DMS 273 (cell line): ENCODE results near the gene FADS6.
A peak's percentile ranks its signal among the peaks of the same experiment; 100 is the strongest.
"Not testable (repeated sequence)": the region's sequence is repeated elsewhere in the genome, so short reads cannot be mapped to it uniquely, and the experiment has no call there.

Experiments
- DNase-seq: peaks from one replicate; lab custom pipeline; 2025; ENCODE audit not compliant: unreplicated experiment; lab: John Stamatoyannopoulos, UW

The FADS6 gene

GRCh38 chr17:74870028-74870427, 23.4 kb downstream of the FADS6 start:
- not testable (repeated sequence) for DNase-seq

DNA sequence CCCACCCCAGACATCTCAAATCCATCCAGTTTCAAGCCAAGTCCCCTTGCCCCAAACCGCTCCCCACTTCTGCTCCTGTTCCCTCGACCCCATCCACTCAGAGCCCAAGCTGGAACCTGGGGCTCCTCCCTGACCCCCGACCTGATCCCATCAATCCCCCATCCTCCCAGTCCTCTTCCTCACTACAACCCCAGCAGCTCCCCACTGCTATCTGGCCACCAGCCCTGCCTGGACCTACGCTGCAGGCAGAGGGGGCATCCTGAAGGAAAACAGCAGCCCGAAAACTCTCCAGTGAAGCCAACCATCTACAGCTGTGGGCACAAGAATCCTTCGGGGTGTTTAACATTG, 24.6 kb downstream of the FADS6 start:
- DNase-seq: no peak

- no peak for DNase-seq
Measured at GRCh38 chr17:74868251-74868907, 25.1 kb downstream of the FADS6 start.

- DNase-seq: no peak
Measured at GRCh38 chr17:74866198-74866835, 27.1 kb downstream of the FADS6 start.

GRCh38 chr17:74865504-74866197, 27.8 kb downstream of the FADS6 start:
- peak; percentile 47 for DNase-seq

DNA sequence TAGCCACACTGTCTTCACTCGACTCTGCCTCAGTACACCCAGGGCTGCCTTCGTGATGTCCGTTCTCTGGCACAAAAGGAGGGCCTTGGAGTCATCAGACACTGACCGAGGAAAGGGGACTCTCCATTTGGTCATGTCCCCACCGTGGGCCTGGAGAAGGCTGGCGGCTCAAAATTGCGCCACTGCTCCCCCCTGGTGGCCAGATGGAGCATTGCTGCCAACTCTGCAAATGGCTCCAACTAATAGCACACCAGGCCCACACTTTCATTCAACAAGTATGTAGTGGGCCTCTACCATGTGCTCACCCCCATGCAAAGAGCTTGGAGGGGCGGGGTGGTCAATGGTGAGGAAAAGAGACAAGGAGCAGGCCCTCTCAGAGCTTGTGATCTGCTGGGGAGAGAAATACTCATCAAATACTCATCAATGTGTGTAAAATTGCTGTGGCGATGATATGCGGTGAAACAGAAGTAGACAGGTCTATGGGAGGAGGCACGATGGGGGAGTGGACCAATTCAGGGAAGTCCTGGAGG, 28.5 kb downstream of the FADS6 start:
- DNase-seq: peak; percentile 86

- no peak for DNase-seq
Measured at GRCh38 chr17:74864297-74864865, 29.1 kb downstream of the FADS6 start.

GRCh38 chr17:74863420-74864296, 29.8 kb downstream of the FADS6 start:
- no peak for DNase-seq

DNA sequence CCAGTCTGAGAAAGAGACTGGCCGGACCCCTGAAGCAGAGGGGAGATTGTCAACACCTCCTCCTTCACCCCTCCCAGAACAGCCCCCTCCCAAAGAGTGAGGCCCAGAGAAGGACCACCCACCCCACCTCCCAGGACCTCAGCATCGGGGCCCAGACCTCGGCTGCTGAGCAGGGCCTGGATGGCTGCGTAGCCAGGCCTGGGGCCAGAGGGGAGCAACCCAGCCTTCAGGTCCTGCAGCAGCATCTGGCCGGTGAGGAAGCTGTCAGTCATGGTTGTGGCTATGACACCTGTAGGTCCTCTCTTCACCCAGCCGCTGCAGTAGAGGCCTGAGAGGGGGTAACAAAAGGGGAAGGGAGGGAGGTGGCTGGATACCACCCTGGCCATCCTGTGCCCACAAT, 30.5 kb downstream of the FADS6 start:
- DNase-seq: no peak

DNA sequence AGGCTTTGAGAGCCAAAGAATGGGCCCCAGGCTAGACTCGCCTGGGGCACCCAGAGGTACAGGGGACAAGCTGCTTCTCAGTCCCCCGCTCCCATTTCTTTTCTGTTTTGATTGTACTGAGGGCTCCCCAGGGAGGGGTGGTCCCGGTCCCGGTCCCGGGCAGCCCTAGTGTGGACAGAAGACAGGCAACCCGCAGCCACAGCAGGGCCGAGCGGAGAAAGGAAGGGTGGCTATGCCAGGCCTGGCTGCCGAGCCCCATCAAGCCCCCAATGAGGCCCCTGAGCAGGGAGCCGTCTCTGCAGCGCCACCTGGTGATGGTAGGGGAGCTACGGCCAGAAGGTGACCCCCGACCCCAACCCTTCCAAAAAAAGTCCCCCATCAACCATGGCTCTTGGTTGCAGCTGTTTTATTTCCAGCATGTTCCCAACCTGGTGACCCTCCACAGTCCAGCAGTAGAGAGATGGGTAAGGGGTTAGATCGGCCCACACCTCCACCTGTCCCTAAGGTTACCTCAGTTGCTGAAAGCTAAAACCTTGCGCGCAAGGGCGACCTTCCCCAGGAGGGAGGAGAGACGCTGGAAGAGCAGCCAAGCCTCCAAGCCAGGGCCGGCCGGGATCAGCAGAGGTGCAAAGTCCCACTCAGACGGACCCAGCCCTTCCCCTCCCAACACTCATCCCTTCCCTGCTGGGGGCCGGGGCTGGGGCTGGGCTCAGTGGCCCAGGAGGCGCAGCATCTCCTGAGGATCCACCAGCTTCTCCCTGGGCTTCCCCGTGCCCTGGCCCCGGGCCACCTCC, 31.1 kb downstream of the FADS6 start:
- DNase-seq: peak; percentile 89

GRCh38 chr17:74861662-74862107, 31.7 kb downstream of the FADS6 start:
- DNase-seq: no peak

- DNase-seq: peak; percentile 66
Measured at GRCh38 chr17:74860872-74861661, 32.4 kb downstream of the FADS6 start.

DNA sequence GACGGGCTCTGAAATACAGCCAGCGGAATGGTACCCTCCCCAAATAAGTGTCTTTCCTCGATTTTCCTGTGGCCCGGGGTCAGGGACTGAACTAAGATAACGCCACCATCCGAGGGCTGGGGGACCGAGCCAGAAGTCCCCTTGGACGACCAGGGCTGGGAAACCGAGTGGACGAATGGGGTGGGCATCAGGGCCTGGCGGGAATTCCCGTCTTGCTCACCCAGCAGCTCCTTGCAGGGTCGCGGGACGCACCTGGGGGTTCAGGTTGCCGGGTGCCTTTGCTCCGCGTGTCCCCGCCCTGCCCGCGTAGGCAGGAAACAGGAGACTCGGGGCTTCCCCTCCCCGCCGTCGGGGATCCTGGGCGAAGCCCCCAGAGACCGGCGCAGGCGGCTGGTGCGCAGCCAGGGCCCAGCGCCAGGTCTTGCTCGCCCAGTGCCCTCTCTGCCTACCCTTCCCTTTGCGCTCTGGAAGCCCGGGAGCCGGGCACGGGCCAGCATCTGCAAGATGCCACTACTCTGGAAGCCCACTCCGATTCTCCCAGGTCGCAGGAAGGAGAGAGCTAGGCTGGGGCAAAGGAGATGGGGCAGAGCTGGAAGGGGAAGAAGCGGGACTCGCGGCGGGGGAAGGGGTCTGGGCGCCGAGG, 33.1 kb downstream of the FADS6 start:
- DNase-seq: peak; percentile 73

GRCh38 chr17:74859459-74860228, 33.8 kb downstream of the FADS6 start, which contains the start of gene GRIN2C:
Gene GRIN2C (minus strand): TSS chr17:74859885. CDS start chr17:74855092, 4,793 bp downstream.
- peak; percentile 53 for DNase-seq

GRCh38 chr17:74858672-74859458, 34.6 kb downstream of the FADS6 start:
- DNase-seq: no peak

DNA sequence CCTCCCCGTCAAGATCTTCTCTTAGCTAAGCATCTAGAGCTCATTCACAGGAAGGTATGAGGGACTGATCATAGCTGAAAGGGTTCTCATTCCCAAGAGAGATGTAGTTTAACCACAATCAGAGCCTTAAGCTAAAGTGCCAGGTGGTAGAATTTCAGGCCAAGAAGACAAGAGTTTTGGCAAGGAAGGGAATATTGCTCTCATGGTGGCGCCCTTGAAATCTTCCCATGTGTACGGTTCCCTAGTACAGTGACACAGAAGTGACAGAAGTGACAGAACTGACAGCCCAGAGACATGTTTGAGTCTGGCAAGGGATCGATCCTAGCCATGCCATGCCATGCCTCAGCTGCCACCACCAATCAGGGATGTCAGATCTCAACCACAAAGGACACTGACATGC, 36.2 kb downstream of the FADS6 start:
- DNase-seq: no peak

GRCh38 chr17:74856112-74856511, 37.3 kb downstream of the FADS6 start:
- peak; percentile 72 for DNase-seq
